ENCODE measurements around the gene ERG28. TPM values are rescaled to one million over a fixed set of nuclear protein-coding genes. Genes with fewer than 3 reads are reported as not detected.
A peak's percentile ranks its signal among the peaks of the same experiment; 100 is the strongest.

Gene ERG28
- total RNA-seq, 1 experiment from 2014 or later, result 29.1 TPM

DNA sequence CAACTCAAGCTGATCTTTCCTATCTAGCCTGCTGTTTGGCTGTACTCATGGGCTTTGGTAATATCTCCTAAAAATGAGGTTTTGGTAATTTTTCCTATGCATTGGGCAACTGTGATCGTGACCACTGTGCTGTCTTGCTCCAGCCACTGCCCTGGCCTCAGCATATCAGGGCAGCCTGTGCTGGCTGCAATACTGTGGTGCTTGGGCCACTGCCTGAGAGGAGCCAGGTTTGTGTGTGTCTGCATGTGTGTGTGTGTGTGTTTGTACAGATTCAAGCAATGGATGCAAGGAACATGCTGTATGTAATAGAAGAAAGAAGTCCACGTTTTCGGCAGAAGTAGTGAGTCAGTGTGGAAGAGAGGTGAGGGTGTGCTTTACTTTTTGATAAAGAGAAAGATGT is 13.0 kb downstream of the ERG28 start:
- Mint-ChIP-seq H3K36me3 (ENCODE audit: insufficient read depth in 1 of 3, low read depth in 3 of 3) (peaks cover 27 to 48% (median 35%) of the 10 kb centered on the region in 3 experiments), H3K27ac (peak overlapping the region in 1 of 3 experiments; percentile 6; a peak in 3 of 7 replicates), H3K4me1 (no peaks in the 10 kb centered on the region), H3K4me3 (no peak overlapping the region), H3K27me3 (ENCODE audit: low read depth) (no peaks in the 10 kb centered on the region), H3K9me3 (no peaks in the 10 kb centered on the region)
- no peak overlapping the region for H3K14ac ChIP-seq (ENCODE audit: insufficient read depth, low read length)
- H2BK120ac ChIP-seq (ENCODE audit: low read depth, low read length, poor library complexity, severe bottlenecking), result no peak overlapping the region
- H3K27me3 ChIP-seq (ENCODE audit: insufficient read depth, low read length), result no peaks in the 10 kb centered on the region
- H3K56ac ChIP-seq (ENCODE audit: insufficient read length, low read depth, low read length), result no peak overlapping the region
- H3K27ac ChIP-seq (ENCODE audit: insufficient read length, low read depth, low read length), result no peak overlapping the region
- no peak overlapping the region for H3K23ac ChIP-seq (ENCODE audit: insufficient read length, low read depth, low read length)
- H3K9ac ChIP-seq (ENCODE audit: extremely low read depth, insufficient read length, low read length), result no peak overlapping the region
- no peak overlapping the region for H2AFZ ChIP-seq (ENCODE audit: low read length)
- no peak for DNase-seq
- H2BK12ac ChIP-seq (ENCODE audit: insufficient read length, low read depth, low read length), result no peak overlapping the region
- TF ChIP-seq, protein P1, sequence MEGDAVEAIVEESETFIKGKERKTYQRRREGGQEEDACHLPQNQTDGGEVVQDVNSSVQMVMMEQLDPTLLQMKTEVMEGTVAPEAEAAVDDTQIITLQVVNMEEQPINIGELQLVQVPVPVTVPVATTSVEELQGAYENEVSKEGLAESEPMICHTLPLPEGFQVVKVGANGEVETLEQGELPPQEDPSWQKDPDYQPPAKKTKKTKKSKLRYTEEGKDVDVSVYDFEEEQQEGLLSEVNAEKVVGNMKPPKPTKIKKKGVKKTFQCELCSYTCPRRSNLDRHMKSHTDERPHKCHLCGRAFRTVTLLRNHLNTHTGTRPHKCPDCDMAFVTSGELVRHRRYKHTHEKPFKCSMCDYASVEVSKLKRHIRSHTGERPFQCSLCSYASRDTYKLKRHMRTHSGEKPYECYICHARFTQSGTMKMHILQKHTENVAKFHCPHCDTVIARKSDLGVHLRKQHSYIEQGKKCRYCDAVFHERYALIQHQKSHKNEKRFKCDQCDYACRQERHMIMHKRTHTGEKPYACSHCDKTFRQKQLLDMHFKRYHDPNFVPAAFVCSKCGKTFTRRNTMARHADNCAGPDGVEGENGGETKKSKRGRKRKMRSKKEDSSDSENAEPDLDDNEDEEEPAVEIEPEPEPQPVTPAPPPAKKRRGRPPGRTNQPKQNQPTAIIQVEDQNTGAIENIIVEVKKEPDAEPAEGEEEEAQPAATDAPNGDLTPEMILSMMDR (conservative IDR thresholded peaks at IDR 0.05), result no peak
- WGBS (ENCODE audit: extremely low coverage, insufficient read length, low lambda C conversion rate), result no CpG with 5 or more reads among the region's 3 CpGs
- no peak overlapping the region for H3K18ac ChIP-seq (ENCODE audit: insufficient read length, low read depth, low read length)
- H3K9me3 ChIP-seq (ENCODE audit: control insufficient read depth, low read depth, low read length), result no peaks in the 10 kb centered on the region
- H3K4me1 ChIP-seq (ENCODE audit: insufficient read depth, low read length), result no peaks in the 10 kb centered on the region
- no peak overlapping the region for H3T11ph ChIP-seq (ENCODE audit: low read length)
- no peak overlapping the region for H2AK5ac ChIP-seq (ENCODE audit: insufficient read length, low read length)
- H2BK15ac ChIP-seq (ENCODE audit: low read depth, low read length), result no peak overlapping the region
- no peaks in the 10 kb centered on the region for H3K79me2 ChIP-seq (ENCODE audit: insufficient read depth, low read length)
- H3K23me2 ChIP-seq (ENCODE audit: insufficient read length, low read depth, low read length, poor library complexity, severe bottlenecking), result no peaks in the 10 kb centered on the region
- no peak overlapping the region for H4K8ac ChIP-seq (replicated peaks; ENCODE audit: insufficient read length, low read depth, low read length)
- H3K4ac ChIP-seq (ENCODE audit: low read depth, low read length), result no peak overlapping the region
- H4K91ac ChIP-seq (ENCODE audit: insufficient read length, low read depth, low read length), result no peak overlapping the region
- H2BK5ac ChIP-seq (ENCODE audit: insufficient read length, low read length), result no peak overlapping the region
- no peaks in the 10 kb centered on the region for H3K79me1 ChIP-seq (ENCODE audit: insufficient read depth, low read depth, low read length, poor library complexity, severe bottlenecking)
- H4K5ac ChIP-seq (ENCODE audit: insufficient read length, low read depth, low read length), result no peak overlapping the region
- H2BK20ac ChIP-seq (ENCODE audit: low read depth, low read length, poor library complexity, severe bottlenecking), result no peak overlapping the region
- no peaks in the 10 kb centered on the region for H4K20me1 ChIP-seq (ENCODE audit: control insufficient read depth, insufficient read depth, insufficient read length)
- no peak overlapping the region for H3K4me2 ChIP-seq (ENCODE audit: insufficient read depth, insufficient read length, low read length)
